HG03108 (cell line): ENCODE results near the gene DPYD.

Source experiments
- ATAC-seq: cut with Tn5 transposase; IDR thresholded peaks from one replicate; pipeline ENCODE4 v1.9.1; 2021; ENCODE audit warnings: moderate library complexity; ENCODE audit not compliant: unreplicated experiment

The DPYD gene

DNA sequence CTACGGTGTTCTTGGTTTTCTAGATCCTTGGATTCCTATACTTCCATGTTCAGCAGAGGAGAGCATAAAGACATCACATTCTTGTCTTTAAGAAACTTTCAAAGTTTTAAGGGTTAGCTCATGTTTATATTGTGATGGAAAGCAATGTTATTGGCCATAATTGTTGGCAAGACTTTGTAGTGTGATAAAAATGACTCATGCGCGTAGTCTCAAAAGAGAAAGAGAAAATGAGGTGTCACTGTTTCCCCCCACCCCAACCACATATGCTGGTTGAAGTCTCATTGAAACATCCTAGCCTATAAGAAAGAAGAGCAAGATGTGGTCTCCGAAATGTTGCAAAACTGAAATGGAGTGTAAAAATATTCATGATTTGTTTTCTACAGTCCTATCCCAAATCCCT, 850.5 kb downstream of the DPYD start:
- ATAC-seq = no peak

DNA sequence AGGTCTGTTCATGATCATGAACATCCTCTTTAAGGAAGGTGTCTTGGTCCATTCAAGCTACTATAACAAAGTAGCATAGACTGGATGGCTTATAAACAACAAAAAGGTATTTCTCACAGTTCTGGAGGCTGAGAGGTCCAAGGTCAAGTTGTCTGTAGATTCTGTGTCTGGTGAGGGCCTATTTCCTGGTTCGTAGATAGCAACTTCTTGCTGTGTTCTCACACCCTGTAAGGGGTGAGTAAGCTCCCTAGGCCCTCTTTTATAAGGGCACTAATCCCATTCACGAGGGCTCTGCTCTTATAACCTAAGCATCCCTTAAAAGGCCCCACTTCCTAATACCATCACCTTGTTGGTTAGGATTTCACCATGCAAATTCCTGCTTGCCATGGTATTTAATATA, 851.5 kb downstream of the DPYD start:
- no peak for ATAC-seq

DNA sequence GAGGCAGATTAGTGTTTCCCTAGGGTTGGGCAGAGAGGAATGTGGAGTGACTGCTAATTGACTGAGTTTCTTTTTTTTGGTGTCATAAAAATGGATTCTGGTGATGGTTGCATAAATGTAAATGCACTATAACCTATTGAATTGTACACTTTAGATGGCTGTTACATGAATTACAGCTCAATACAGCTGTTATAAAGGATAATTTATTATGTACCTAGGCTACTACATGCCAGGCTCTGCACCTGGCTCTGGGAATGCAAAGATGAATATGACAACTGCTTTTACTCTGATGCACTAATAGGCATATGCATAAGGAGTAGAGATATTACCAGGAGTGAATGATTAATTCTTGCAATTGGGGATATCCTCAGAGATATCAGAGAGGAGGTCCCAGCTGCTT, 854.0 kb downstream of the DPYD start:
- no peak for ATAC-seq

DNA sequence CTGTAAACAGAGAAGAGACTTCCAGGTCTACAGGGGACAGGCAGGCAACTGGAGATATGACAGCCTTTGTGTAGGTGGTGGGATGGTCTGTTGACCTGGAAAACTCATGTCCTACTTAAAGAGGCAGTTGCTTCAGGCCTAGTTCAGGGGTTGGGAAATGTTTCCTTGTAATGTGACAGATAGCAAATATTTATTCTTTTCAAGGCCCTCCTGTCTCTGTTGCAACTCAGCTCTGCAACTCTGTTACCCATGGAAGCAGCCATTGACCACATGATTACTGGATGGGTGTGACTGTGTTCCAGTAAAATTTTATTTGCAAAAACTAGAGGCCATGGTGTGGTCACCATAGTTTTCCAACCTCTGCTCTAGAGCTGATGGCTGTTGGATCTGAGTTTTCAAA, 857.3 kb downstream of the DPYD start:
- no peak for ATAC-seq

DNA sequence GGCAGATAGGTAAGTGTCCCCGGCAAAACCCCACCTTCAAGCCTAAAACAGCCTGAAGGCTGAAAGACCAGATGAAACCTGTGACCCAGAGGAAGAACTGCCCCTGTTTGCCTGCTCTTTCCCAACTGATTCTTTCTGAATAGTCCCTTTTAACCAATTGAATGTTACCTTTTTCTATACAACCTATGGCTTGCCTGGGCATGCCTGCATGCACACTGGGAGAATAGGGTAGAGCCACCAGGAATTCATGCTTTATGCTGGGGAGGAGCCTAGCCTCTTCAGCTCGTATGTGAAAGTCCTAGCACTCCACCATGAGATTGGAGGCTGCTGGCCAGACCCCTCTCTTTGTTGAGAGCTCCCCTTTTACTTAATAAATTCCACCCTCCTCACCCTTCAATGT, 859.2 kb downstream of the DPYD start:
- ATAC-seq = no peak

DNA sequence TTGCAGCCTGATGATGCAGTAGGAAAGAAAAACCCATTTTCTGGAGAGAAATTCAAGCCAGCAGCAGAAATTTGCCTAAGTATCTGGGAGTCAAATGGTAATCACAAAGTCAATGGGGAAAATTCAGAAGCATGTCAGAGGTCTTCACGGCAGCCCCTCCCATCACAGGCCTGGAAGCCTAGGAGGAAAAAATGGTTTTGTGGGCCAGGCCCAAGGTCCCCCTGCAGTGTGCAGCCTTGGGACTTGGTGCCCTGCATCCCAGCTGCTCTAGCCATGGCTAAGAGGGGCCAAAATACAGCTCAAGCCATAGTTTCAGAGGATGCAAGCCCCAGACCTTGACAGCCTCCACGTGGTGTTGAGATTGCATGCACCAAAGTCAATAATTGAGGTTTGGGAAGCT, 864.4 kb downstream of the DPYD start:
- ATAC-seq = no peak

DNA sequence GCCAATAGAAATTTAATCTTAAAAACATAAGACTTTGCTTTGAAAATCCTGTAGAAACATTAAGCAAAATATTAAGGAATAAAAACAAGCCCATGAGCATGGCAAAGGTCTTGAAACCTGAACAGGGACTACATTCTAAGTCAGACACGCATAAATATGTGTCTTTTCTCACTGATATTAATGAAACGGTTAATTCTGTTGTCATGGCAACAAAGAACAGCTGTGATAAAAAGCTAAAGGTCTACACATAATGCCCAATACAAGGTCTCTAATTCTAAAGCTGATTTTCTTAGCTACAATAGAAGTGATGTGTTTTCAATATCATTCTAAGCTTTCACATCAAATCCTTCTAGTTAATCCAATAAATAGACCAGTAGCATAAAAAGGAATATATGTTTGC, 867.6 kb downstream of the DPYD start:
- no peak for ATAC-seq

DNA sequence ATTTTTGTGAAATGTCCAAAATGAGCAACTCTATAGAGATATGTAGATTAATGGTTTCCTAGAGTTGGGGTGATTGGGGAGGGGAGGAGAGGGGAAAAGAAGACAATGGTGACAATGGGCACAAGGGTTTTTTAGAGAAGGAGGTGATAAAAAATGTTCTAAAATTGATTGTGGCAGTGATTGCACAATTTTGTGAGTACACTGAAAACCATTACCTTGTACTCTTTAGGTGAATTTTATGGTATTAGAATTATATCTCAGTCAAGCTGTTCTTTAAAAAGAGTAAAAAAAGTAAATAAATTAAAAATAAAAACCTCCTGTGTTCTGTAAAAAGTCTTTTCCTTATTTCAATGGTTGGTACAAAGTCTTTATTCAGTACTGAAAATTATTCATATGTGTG, 869.0 kb downstream of the DPYD start:
- ATAC-seq = no peak

DNA sequence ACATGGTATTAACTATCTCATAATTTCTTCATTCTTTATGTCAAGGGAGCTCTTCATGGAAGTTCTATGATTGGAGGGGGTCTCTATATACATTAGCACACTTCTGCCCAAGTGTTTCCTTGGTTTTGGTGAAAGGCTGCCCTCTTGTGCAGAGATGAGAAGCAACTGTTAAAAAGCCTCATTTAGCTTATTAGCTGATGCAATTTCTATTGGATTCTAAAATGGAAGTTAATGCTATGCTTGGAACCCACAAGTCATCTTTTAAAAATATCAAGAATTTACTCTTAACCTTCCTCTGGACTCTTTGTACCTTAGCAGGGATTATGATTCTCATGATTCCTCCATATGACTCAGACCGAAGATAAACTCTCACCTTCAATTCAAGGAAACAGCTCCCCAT, 870.3 kb downstream of the DPYD start:
- ATAC-seq = no peak

DNA sequence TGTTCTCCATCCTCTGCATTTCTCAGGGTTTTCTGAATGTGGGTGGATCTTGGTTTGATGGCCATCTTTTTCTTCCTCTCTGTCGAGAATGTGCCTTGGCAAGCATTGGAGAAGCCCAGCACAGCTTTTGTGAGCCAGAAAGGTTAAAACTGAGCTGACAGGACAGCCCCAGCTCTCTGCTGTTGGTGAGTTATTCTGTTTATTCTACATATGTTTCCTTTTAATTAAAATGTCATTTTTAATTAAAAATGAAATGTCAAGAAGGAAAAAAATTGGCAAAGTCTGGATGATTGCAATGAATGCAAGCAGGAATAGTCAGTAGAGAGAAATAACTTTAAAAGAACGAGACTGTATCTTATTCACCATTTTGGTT, 873.4 kb downstream of the DPYD start:
- no peak for ATAC-seq

DNA sequence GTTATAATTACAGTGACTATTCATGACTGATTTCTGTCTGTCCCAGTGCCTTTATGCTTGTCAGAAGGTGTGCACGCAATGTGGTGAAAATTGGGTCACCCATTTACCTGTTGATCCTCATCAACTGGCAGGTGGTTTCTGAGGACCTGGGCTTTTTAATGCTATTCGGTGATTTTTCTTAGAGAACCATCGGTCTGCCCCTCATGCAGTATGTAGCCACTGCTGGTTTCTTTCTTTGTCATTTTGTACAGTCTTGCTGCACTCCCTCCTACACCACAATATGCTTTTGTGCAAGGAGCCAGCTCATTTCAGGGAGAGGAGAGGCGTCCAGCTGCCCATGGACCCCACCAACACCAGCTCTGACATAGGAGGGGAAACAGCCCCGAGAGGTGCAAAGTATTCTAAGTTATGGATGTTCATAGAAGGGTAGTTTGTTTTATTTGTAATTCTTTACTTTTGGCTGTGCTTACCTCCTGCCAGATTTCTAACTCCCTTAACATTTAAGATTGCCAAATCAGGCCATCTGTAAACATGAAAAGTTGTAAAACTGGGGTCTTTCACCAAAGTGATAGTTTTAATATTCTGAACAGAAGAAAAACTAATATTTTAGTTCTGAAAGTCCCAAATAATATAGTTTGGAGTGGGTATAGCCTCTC, 873.9 kb downstream of the DPYD start:
- ATAC-seq = no peak

DNA sequence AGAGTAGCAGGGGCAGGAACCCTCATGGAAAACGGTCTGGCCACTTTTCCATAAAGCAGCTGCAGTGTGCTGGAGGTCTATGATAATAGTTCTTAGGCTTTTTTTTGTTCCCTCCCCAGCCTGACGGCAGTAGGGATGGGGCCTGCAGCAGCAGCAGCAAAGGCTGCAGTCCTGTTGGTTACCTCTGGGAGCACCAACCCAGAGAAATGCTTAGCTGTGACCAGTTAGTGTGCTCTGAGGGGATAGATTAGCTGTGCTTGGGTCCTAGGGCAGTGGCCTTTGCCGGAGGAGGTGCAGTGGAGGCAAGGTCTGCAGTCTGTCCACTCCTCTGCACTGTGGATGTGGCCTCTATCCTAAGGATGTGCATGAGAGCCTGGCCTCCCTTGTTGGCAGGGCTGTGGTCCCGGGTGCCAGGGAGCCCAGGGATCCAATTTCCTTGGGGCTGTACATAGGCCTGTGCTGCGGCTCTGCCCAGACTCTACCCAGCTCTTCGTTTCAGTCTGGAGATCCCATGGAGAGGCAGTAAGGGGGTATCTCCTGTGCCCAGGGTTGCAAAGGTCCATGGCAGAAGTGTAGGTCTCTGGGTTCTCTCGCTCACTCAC, 876.6 kb downstream of the DPYD start:
- no peak for ATAC-seq

DNA sequence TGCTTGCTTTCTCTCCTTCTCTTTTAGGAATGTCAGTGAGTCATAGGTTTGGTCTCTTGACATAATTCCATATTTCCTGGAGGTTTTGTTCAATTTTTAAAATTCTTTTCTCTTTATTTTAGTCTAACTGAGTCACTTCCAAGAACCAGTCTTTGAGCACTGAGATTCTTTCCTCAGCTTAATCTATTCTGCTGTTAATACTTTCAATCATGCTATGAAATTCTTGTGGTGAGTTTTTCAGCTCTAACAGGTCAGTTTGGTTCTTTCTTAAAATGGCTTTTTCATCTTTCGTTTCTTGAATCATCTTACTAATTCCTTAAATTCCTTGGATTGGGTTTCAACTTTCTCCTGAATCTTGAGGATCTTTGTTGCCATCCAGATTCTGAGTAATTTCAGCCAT, 878.3 kb downstream of the DPYD start:
- no peak for ATAC-seq

DNA sequence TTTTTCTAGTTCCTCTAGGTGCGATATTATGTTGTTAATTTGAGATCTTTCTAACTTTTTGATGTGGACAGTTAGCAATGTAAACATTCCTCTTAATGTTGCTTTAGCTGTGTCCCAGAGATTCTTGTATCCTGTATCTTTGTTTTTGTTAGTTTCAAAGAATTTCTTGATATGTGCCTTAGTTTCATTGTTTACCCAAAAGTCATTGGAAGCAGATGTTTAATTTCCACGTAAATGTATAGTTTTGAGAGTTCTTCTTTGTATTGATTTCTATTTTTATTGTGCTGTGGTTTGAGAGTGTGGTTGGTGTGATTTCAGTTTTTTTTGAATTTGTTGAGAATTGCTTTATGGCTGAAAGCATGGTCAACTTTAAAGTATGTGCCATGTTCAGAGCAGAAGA, 879.8 kb downstream of the DPYD start:
- ATAC-seq = no peak

DNA sequence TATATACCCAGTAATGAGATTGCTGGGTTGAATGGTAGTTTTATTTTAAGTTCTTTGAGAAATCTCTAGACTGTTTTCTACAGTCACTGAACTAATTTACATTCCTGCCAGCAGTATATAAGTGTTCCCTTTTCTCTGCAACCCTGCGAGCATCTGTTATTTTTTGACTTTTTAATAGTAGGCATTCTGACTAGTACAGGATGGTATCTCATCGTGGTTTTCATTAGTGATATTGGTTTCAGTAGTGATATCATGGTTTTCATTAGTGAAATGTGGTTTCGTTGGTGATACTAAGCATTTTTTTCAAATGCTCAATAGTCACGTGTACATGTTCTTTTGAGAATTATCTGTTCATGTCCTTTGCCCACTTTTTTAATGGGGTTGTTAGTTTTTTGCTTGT, 882.4 kb downstream of the DPYD start:
- ATAC-seq = no peak

DNA sequence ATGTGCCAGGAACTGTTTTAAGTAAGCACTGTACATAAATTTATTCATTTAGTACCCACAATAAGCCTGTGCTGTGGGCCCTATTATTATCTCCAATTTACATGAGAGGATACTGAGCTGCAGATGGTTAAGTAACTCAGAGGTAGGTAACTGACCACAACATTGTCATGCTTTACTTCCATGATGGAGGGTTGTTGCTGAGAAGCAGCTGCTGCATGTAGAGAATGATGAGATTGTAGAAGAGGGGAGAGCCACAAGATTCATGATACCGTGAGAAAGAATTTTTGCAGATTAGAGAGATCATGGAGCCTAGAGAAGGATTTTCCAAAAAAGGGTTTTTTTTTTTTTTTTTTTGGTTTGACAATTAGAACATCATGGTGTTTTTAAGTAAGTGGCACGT, 886.2 kb downstream of the DPYD start:
- ATAC-seq = no peak

DNA sequence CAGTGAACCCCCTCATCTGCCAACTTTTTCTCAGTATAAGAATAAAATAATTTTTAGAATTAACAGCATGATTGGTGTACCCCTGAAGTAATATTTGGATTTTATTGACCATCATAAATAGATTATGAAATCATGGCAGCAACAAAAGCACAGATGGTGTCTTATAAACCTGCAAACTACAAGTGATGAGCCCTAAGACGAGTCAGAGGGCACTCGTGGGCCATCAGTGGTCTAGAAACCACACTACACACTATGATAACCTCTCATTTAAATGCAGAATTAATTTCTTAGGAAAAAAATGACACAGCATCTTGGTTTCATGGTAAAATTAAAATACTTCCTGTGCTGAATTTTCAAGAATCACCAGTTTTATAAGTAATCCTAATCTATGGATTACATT, 886.9 kb downstream of the DPYD start:
- ATAC-seq = no peak
